Measurements from ENCODE around the gene AXL.

DNA sequence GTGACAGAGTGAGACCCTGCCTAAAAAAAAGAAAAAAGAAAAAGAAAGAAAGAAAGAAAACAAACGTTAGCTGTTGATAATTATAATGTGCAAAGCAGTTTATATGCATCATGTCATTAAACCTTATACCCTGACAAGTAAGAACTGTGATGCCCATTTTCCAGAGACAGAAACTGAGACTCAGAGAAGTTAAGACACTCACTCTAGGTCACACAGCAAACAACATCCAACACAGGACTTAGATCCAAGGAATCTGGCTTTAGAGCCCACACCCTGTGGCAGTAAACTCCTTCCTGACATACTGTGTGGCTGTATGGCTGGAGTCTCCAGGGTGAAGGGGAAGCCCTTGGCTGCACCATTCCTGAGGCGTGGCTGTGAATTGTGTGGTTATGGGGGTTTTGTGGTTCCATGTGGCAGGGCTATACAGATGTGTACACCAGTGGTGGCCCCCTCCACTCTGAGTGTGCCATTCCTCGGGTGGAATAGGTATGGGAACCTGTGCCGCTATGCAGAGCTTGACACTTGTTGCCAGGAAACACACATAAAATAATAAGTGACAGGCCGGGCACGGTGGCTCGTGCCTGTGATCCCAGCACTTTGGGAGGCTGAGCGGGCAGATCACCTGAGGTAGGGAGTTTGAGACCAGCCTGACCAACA, 15.6 kb downstream of the AXL start:
- TF ChIP-seq, protein P1, sequence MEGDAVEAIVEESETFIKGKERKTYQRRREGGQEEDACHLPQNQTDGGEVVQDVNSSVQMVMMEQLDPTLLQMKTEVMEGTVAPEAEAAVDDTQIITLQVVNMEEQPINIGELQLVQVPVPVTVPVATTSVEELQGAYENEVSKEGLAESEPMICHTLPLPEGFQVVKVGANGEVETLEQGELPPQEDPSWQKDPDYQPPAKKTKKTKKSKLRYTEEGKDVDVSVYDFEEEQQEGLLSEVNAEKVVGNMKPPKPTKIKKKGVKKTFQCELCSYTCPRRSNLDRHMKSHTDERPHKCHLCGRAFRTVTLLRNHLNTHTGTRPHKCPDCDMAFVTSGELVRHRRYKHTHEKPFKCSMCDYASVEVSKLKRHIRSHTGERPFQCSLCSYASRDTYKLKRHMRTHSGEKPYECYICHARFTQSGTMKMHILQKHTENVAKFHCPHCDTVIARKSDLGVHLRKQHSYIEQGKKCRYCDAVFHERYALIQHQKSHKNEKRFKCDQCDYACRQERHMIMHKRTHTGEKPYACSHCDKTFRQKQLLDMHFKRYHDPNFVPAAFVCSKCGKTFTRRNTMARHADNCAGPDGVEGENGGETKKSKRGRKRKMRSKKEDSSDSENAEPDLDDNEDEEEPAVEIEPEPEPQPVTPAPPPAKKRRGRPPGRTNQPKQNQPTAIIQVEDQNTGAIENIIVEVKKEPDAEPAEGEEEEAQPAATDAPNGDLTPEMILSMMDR (IDR thresholded peaks at IDR 0.05) = no peak
- no peak for TF ChIP-seq POLR2A (IDR thresholded peaks at IDR 0.05)
